Naive B cell (primary cell): ENCODE data around the gene CCDC24. TPM values are rescaled to one million over a fixed set of nuclear protein-coding genes. Genes with fewer than 3 reads are reported as not detected.
A peak's percentile ranks its signal among the peaks of the same experiment; 100 is the strongest.

Source experiments
- ATAC-seq, 2 donors: fragments of 150-1000 bp; cut with Tn5 transposase; 2 replicates each; pipeline ENCODE4 v1.10.0; 2021; ENCODE audit warnings: low read depth in 2 of 2, mild to moderate bottlenecking in 2 of 2, moderate library complexity in 2 of 2
- DNase-seq: peaks from one replicate; pipeline ENCODE4 v3.0.0; 2022
- H3K27ac Mint-ChIP-seq, 6 donors: one replicate each; pipeline ENCODE4 v1.8.0; 2020 to 2022; ENCODE audit warnings: mild to moderate bottlenecking in 6 of 6, mixed read lengths in 6 of 6, moderate library complexity in 5 of 6, inconsistent platforms in 2 of 6
- H3K27me3 Mint-ChIP-seq, 3 donors: one replicate each; pipeline ENCODE4 v1.8.0; 2021 to 2022; ENCODE audit warnings: mixed read lengths in 3 of 3, mild to moderate bottlenecking in 1 of 3
- H3K36me3 Mint-ChIP-seq, 2 donors: one replicate each; pipeline ENCODE4 v1.8.0; 2020 to 2022; ENCODE audit warnings: mixed read lengths in 2 of 2, inconsistent platforms in 1 of 2, mild to moderate bottlenecking in 1 of 2
- H3K4me1 Mint-ChIP-seq, 3 donors: one replicate each; pipeline ENCODE4 v1.8.0; 2020 to 2022; ENCODE audit warnings: mixed read lengths in 3 of 3, inconsistent platforms in 1 of 3, mild to moderate bottlenecking in 1 of 3, moderate library complexity in 1 of 3
- H3K4me3 Mint-ChIP-seq, 8 donors: one replicate each; pipeline ENCODE4 v1.8.0; 2020 to 2022; ENCODE audit warnings: mild to moderate bottlenecking in 8 of 8, mixed read lengths in 8 of 8, moderate library complexity in 8 of 8, inconsistent platforms in 2 of 8
- H3K9me3 Mint-ChIP-seq, 7 donors: one replicate each; pipeline ENCODE4 v1.8.0; 2020 to 2022; ENCODE audit warnings: mixed read lengths in 7 of 7, mild to moderate bottlenecking in 5 of 7, inconsistent platforms in 2 of 7, moderate library complexity in 1 of 7
- polyA plus RNA-seq, 6 donors: library from polyadenylated mRNA; unstranded; fragments of 300-500 nt; fragmentation: Illumina TruSeq; gene quantifications; one replicate each; pipeline ENCODE4 v1.2.3, GENCODE V29; 2021; ENCODE audit warnings: low read depth in 6 of 6

The CCDC24 gene
- polyA plus RNA-seq: 1 to 10 TPM in 5 of 6 donors, under 1 TPM in 1; 0.89 to 4.0 (median 2.0) TPM

GRCh38 chr1:43991476-43992231 lies at the start of gene CCDC24:
CCDC24 (plus strand) TSS chr1:43991599; CDS start chr1:43991879, 280 bp downstream.
- Mint-ChIP-seq H3K27me3 (no peaks in the 10 kb centered on the region), H3K9me3 (no peaks in the 10 kb centered on the region), H3K27ac (peak within 1 kb of the TSS; percentile 69 to 96 (median 90)), H3K36me3 (no peaks in the 10 kb centered on the region), H3K4me3 (peak within 1 kb of the TSS; percentile 91 to 98 (median 95)), H3K4me1 (peaks cover 24 to 38% (median 36%) of the 10 kb centered on the region in 3 donors)
- DNase-seq (peak; percentile 77), ATAC-seq (peak; percentile 85)

GRCh38 chr1:43942411-43942810 lies 49.0 kb upstream of the CCDC24 start:
- no peaks in the 10 kb centered on the region for H3K36me3 Mint-ChIP-seq
- H3K4me3 Mint-ChIP-seq: peak overlapping the region in 1 of 8 donors; percentile 54
- ATAC-seq (no peak), DNase-seq (no peak)
- peak overlapping the region in 3 of 6 donors; percentile 33 to 69 (median 38) for H3K27ac Mint-ChIP-seq
- H3K9me3 Mint-ChIP-seq: no peaks in the 10 kb centered on the region
- no peaks in the 10 kb centered on the region for H3K27me3 Mint-ChIP-seq
- H3K4me1 Mint-ChIP-seq: peaks cover 21 to 29% (median 27%) of the 10 kb centered on the region in 3 donors

- no peaks in the 10 kb centered on the region for H3K27me3 Mint-ChIP-seq
- no peak for DNase-seq
- no peaks in the 10 kb centered on the region for H3K36me3 Mint-ChIP-seq
- H3K27ac Mint-ChIP-seq: peak overlapping the region in 2 of 6 donors; percentile 12 to 69
- no peak for ATAC-seq
- H3K9me3 Mint-ChIP-seq: no peaks in the 10 kb centered on the region
- H3K4me1 Mint-ChIP-seq: peaks cover 34 to 40% (median 37%) of the 10 kb centered on the region in 3 donors
- peak overlapping the region; percentile 2 to 91 (median 56) for H3K4me3 Mint-ChIP-seq
These were observed 46.5 kb upstream of the CCDC24 start for GRCh38 chr1:43944860-43945259.

GRCh38 chr1:43945674-43946235 lies 45.6 kb upstream of the CCDC24 start:
- no peak for DNase-seq
- H3K4me1 Mint-ChIP-seq: peaks cover 37 to 47% (median 39%) of the 10 kb centered on the region in 3 donors

GRCh38 chr1:43946236-43947060 lies 45.0 kb upstream of the CCDC24 start, which contains the start of gene IPO13:
IPO13 (plus strand) TSS chr1:43946950; CDS start chr1:43947601, 651 bp downstream.
- Mint-ChIP-seq H3K27me3 (no peaks in the 10 kb centered on the region), H3K4me3 (peak within 1 kb of the TSS; percentile 91 to 97 (median 94)), H3K9me3 (no peaks in the 10 kb centered on the region), H3K27ac (peak within 1 kb of the TSS; percentile 94 to 99 (median 96)), H3K4me1 (peaks cover 37 to 54% (median 39%) of the 10 kb centered on the region in 3 donors), H3K36me3 (peaks cover 0 to 9% of the 10 kb centered on the region in 2 donors)
- ATAC-seq: peak; percentile 93 to 94
- DNase-seq: peak; percentile 96

More at GRCh38 chr1:43945674-43946235, 45.6 kb upstream of the CCDC24 start:
- Mint-ChIP-seq H3K27me3 (no peaks in the 10 kb centered on the region), H3K27ac (peak overlapping the region; percentile 94 to 99 (median 96)), H3K9me3 (no peaks in the 10 kb centered on the region), H3K36me3 (peaks cover 0 to 9% of the 10 kb centered on the region in 2 donors), H3K4me3 (peak overlapping the region; percentile 91 to 97 (median 94))
- no peak for ATAC-seq

- no peaks in the 10 kb centered on the region for H3K9me3 Mint-ChIP-seq
- H3K4me1 Mint-ChIP-seq: peaks cover 37 to 57% (median 39%) of the 10 kb centered on the region in 3 donors
- peaks cover 0 to 9% of the 10 kb centered on the region in 2 donors for H3K36me3 Mint-ChIP-seq
- H3K27ac Mint-ChIP-seq: peak overlapping the region; percentile 92 to 98 (median 95)
- H3K27me3 Mint-ChIP-seq: no peaks in the 10 kb centered on the region
- DNase-seq (no peak), ATAC-seq (peak; percentile 0 to 2)
- peak overlapping the region; percentile 91 to 97 (median 94) for H3K4me3 Mint-ChIP-seq
These were observed 44.1 kb upstream of the CCDC24 start for GRCh38 chr1:43947061-43947873.

- H3K36me3 Mint-ChIP-seq: peaks cover 0 to 9% of the 10 kb centered on the region in 2 donors
- DNase-seq (no peak), ATAC-seq (no peak)
- H3K27me3 Mint-ChIP-seq: no peaks in the 10 kb centered on the region
- peak overlapping the region in 5 of 6 donors; percentile 36 to 95 (median 85) for H3K27ac Mint-ChIP-seq
- H3K4me1 Mint-ChIP-seq: peaks cover 32 to 57% (median 39%) of the 10 kb centered on the region in 3 donors
- no peaks in the 10 kb centered on the region for H3K9me3 Mint-ChIP-seq
- peak overlapping the region; percentile 84 to 95 (median 94) for H3K4me3 Mint-ChIP-seq
These were observed 43.4 kb upstream of the CCDC24 start for GRCh38 chr1:43947874-43948437.

GRCh38 chr1:43949678-43950077 lies 41.7 kb upstream of the CCDC24 start:
- Mint-ChIP-seq H3K4me3 (peak overlapping the region in 3 of 8 donors; percentile 23 to 94 (median 54)), H3K27ac (no peak overlapping the region), H3K4me1 (peaks cover 29 to 54% (median 34%) of the 10 kb centered on the region in 3 donors)

GRCh38 chr1:43951021-43951985 lies 40.1 kb upstream of the CCDC24 start:
- Mint-ChIP-seq H3K4me3 (peak overlapping the region in 2 of 8 donors; percentile 26 to 76), H3K27me3 (no peaks in the 10 kb centered on the region)
- no peak for DNase-seq

More at GRCh38 chr1:43949678-43950077, 41.7 kb upstream of the CCDC24 start:
- Mint-ChIP-seq H3K36me3 (peaks cover 0 to 9% of the 10 kb centered on the region in 2 donors), H3K9me3 (no peaks in the 10 kb centered on the region), H3K27me3 (no peaks in the 10 kb centered on the region)
- no peak for DNase-seq
- ATAC-seq: no peak

GRCh38 chr1:43952731-43953346 lies 38.6 kb upstream of the CCDC24 start:
- Mint-ChIP-seq H3K27ac (no peak overlapping the region), H3K4me3 (no peak overlapping the region), H3K9me3 (no peaks in the 10 kb centered on the region), H3K27me3 (no peaks in the 10 kb centered on the region), H3K4me1 (peaks cover 14 to 35% (median 14%) of the 10 kb centered on the region in 3 donors), H3K36me3 (peaks cover 0 to 16% of the 10 kb centered on the region in 2 donors)
- DNase-seq (no peak), ATAC-seq (no peak)

More at GRCh38 chr1:43951021-43951985, 40.1 kb upstream of the CCDC24 start:
- H3K9me3 Mint-ChIP-seq: no peaks in the 10 kb centered on the region
- H3K27ac Mint-ChIP-seq: peak overlapping the region in 2 of 6 donors; percentile 18 to 71
- H3K36me3 Mint-ChIP-seq: peaks cover 0 to 9% of the 10 kb centered on the region in 2 donors
- H3K4me1 Mint-ChIP-seq: peaks cover 16 to 46% (median 18%) of the 10 kb centered on the region in 3 donors
- ATAC-seq: no peak

- DNase-seq (no peak), ATAC-seq (no peak)
- H3K27ac Mint-ChIP-seq: peak overlapping the region in 1 of 6 donors; percentile 69
- H3K4me3 Mint-ChIP-seq: no peak overlapping the region
- no peaks in the 10 kb centered on the region for H3K9me3 Mint-ChIP-seq
- peaks cover 0 to 21% of the 10 kb centered on the region in 2 donors for H3K36me3 Mint-ChIP-seq
- peaks cover 9 to 30% (median 10%) of the 10 kb centered on the region in 3 donors for H3K4me1 Mint-ChIP-seq
- H3K27me3 Mint-ChIP-seq: no peaks in the 10 kb centered on the region
These were observed 38.0 kb upstream of the CCDC24 start for GRCh38 chr1:43953361-43953760.
